SK-N-SH (cell line): ENCODE results near the gene TYK2. TPM values are rescaled to one million over a fixed set of nuclear protein-coding genes. Genes with fewer than 3 reads are reported as not detected.

Source experiments
- CTCF ChIA-PET: fragments of 300-600, 350-600 bp; formaldehyde crosslinking; extraction: SDS; loops from one replicate; lab custom pipeline; 2021; lab: Yijun Ruan, JAX
- POLR2A ChIA-PET: fragments of 350-600 bp; sonication (Branson Sonifier 250); formaldehyde crosslinking; extraction: SDS; loops from one replicate; lab custom pipeline; 2020; ENCODE audit warnings: antibody characterized with exemption, inconsistent platforms; lab: Yijun Ruan, JAX
- DNase-seq: peaks from one replicate; pipeline ENCODE4 v3.0.0; 2012
- H2AFZ ChIP-seq: fragments of 200-600 bp; sonication (generic); 2 replicates; pipeline ENCODE4 v1.8.1; 2016; ENCODE audit warnings: antibody characterized with exemption, mild to moderate bottlenecking, low read depth
- H3F3A ChIP-seq: fragments of 200-600 bp; sonication (generic); replicated peaks from 2 replicates; pipeline ENCODE3; 2016; ENCODE audit warnings: antibody characterized with exemption, mild to moderate bottlenecking; ENCODE audit not compliant: insufficient read depth
- H3K27ac ChIP-seq, 2 experiments: fragments of 200-500 bp in 1 of 2; fragments of 200-600 bp in 1 of 2; sonication (Bioruptor generic) in 1 of 2; sonication (generic), shearing (Covaris generic) in 1 of 2; 2 replicates each; pipeline versions ENCODE4 v1.5.1 to v1.6.1; 2014 to 2016; ENCODE audit warnings: low read depth in 2 of 2, inconsistent platforms in 1 of 2, low read length in 1 of 2, mild to moderate bottlenecking in 1 of 2, mixed read lengths in 1 of 2
- H3K27me3 ChIP-seq: fragments of 200-600 bp; sonication (generic), shearing (Covaris generic); 2 replicates; pipeline ENCODE4 v1.6.1; 2016; ENCODE audit warnings: mixed run types; ENCODE audit not compliant: insufficient read depth
- H3K36me3 ChIP-seq, 2 experiments: fragments of 200-500 bp in 1 of 2; fragments of 200-600 bp in 1 of 2; sonication (Bioruptor generic) in 1 of 2; sonication (generic) in 1 of 2; replicated peaks in 1 of 2; 2 replicates each; pipeline versions ENCODE3 to v1.5.1; 2014 to 2016; ENCODE audit warnings: low read length in 1 of 2, mild to moderate bottlenecking in 1 of 2; ENCODE audit not compliant: insufficient read depth in 2 of 2, control insufficient read depth in 1 of 2
- H3K4me1 ChIP-seq, 2 experiments: fragments of 200-500 bp in 1 of 2; fragments of 200-600 bp in 1 of 2; sonication (Bioruptor generic) in 1 of 2; sonication (generic), shearing (Covaris generic) in 1 of 2; 2 replicates each; pipeline versions ENCODE4 v1.5.1 to v1.6.1; 2014 to 2016; ENCODE audit warnings: low read depth in 1 of 2, low read length in 1 of 2, mixed run types in 1 of 2; ENCODE audit not compliant: insufficient read depth in 2 of 2, control insufficient read depth in 1 of 2
- H3K4me2 ChIP-seq: fragments of 200-600 bp; sonication (generic), shearing (Covaris generic); 2 replicates; pipeline ENCODE4 v1.6.1; 2017; ENCODE audit warnings: mixed run types
- H3K4me3 ChIP-seq, 2 experiments: fragments of 200-500 bp in 1 of 2; fragments of 200-600 bp in 1 of 2; sonication (Bioruptor generic) in 1 of 2; sonication (generic), shearing (Covaris generic) in 1 of 2; 2 replicates each; pipeline versions ENCODE4 v1.5.1 to v1.8.1; 2014 to 2016; ENCODE audit warnings: low read depth in 2 of 2, inconsistent platforms in 1 of 2, low read length in 1 of 2, mild to moderate bottlenecking in 1 of 2, mixed read lengths in 1 of 2, moderate library complexity in 1 of 2
- H3K79me2 ChIP-seq: fragments of 200-600 bp; sonication (generic); 2 replicates; pipeline ENCODE4 v1.8.1; 2017; ENCODE audit warnings: mild to moderate bottlenecking; ENCODE audit not compliant: insufficient read depth
- H3K9ac ChIP-seq: fragments of 200-600 bp; sonication (generic); 2 replicates; pipeline ENCODE4 v1.6.1; 2017; ENCODE audit warnings: mixed run types
- H3K9me2 ChIP-seq: fragments of 200-600 bp; sonication (generic); 2 replicates; pipeline ENCODE4 v1.6.1; 2017; ENCODE audit warnings: mixed run types
- H3K9me3 ChIP-seq: fragments of 200-600 bp; sonication (generic); 2 replicates; pipeline ENCODE4 v1.6.1; 2017; ENCODE audit warnings: mixed run types, mild to moderate bottlenecking, moderate library complexity
- H4K20me1 ChIP-seq: fragments of 200-600 bp; sonication (generic); 2 replicates; pipeline ENCODE4 v1.6.1; 2017; ENCODE audit warnings: mild to moderate bottlenecking, mixed run types; ENCODE audit not compliant: insufficient read depth
- EZH2phosphoT487 ChIP-seq: fragments of 200-600 bp; sonication (generic); IDR thresholded peaks from 2 replicates; pipeline ENCODE4 v1.6.1; 2017; ENCODE audit warnings: low read depth, mixed run types, mild to moderate bottlenecking, antibody characterized with exemption, moderate library complexity, borderline replicate concordance
- FOSL2 ChIP-seq: IDR thresholded peaks from 2 replicates; pipeline ENCODE4 v1.4.0; 2012; ENCODE audit warnings: low read depth, mild to moderate bottlenecking, moderate library complexity, borderline replicate concordance
- FOXM1 ChIP-seq: IDR thresholded peaks from 2 replicates; pipeline ENCODE4 v1.4.0; 2012; ENCODE audit warnings: low read depth, mild to moderate bottlenecking
- GABPA ChIP-seq: IDR thresholded peaks from 2 replicates; pipeline ENCODE4 v1.4.0; 2012; ENCODE audit warnings: low read depth, mild to moderate bottlenecking
- IRF3 ChIP-seq: fragments of 150-350 bp; IDR thresholded peaks from 2 replicates; pipeline ENCODE4 v1.6.1; 2016; ENCODE audit warnings: mild to moderate bottlenecking, low read depth, low read length
- MAX ChIP-seq: IDR thresholded peaks from 2 replicates; pipeline ENCODE4 v1.4.0; 2012; ENCODE audit warnings: low read depth
- MXI1 ChIP-seq: IDR thresholded peaks from 2 replicates; pipeline ENCODE4 v1.6.1; 2012; ENCODE audit warnings: mild to moderate bottlenecking, low read depth, low read length, improper control_type of control experiment
- NRF1 ChIP-seq: IDR thresholded peaks from 2 replicates; pipeline ENCODE4 v1.6.1; 2012; ENCODE audit warnings: low read depth, mild to moderate bottlenecking, low read length
- POLR2AphosphoS5 ChIP-seq: IDR thresholded peaks from 2 replicates; pipeline ENCODE4 v1.6.1; 2012; ENCODE audit warnings: low read depth, low read length
- RAD21 ChIP-seq: IDR thresholded peaks from 2 replicates; pipeline ENCODE4 v1.6.1; 2012; ENCODE audit warnings: mild to moderate bottlenecking, low read length
- RXRA ChIP-seq: IDR thresholded peaks from 2 replicates; pipeline ENCODE4 v1.4.0; 2012; ENCODE audit warnings: low read depth, mild to moderate bottlenecking, borderline replicate concordance
- TAF1 ChIP-seq: IDR thresholded peaks from 2 replicates; pipeline ENCODE4 v1.6.1; 2012; ENCODE audit warnings: low read depth, mild to moderate bottlenecking, low read length, moderate library complexity, borderline replicate concordance
- ZBTB33 ChIP-seq: IDR thresholded peaks from 2 replicates; pipeline ENCODE4 v1.4.0; 2012; ENCODE audit warnings: low read depth, borderline replicate concordance
- WGBS: methylation state at CpG from one replicate; pipeline ENCODE4 v1.1.6; 2017; ENCODE audit warnings: low lambda C conversion rate; 5-methylcytosine and 5-hydroxymethylcytosine counted together
- polyA plus RNA-seq, 3 experiments: library from polyadenylated mRNA; depleted of rRNA; stranded (reverse); fragments of >200 nt; gene quantifications; 2 replicates each; pipeline ENCODE4 v1.2.3, GENCODE V29; 2012
- TF ChIP-seq, protein P1 (sequence below): fragments of 200-600 bp; sonication (generic); IDR thresholded peaks from 2 replicates; pipeline ENCODE4 v1.6.1; 2017; ENCODE audit warnings: antibody characterized with exemption, mild to moderate bottlenecking, moderate library complexity

Gene TYK2
- polyA plus RNA-seq, 1 of the 3 experiments (the other 2 are of a cell fraction): 44.6 TPM

DNA sequence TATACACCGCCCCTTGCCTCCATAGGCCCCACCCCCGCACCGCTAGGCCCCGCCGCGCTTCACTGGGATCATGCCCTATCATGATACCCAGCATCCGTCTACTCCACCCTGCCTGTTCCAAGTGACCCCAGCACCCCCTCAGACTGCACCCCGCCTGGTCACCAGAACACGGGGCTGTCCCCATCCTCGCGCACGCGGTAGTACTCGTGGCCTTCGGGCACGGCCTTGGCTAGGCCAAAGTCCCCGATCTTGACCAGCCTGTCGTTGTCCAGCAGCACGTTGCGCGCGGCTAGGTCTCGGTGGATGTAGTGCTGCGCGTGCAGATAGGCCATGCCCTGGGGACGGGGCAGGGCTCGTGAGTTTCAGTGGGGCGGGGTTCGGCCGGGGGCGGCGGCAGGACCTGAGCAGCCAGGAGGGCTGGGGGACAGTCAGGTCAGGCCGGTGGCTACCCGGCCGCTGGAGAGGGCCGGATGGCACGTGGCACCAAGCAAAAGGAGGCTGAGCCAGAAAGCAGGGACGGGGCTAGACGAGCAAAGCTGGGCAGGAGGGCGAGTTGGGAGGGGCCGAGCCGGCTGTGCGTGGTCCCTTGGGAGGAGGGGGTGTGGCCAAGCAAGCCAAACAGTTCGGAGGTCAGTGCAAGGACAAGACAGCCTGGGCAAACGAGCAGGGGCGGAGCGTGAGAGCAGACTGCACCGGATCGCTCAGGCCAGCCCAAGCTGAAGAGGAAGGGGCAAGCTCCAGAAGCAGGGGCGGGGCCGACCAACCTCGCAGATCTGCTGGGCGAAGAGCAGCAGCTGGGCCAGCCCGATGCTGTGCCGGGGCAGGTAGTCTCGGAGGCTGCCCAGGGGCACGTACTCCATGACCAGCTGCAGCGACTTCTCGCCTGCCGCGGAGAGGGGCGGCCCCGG is 27.4 kb downstream of the TYK2 start (continued):
- TF ChIP-seq ZBTB33 (no peak), RXRA (no peak), EZH2phosphoT487 (no peak), GABPA (no peak)

DNA sequence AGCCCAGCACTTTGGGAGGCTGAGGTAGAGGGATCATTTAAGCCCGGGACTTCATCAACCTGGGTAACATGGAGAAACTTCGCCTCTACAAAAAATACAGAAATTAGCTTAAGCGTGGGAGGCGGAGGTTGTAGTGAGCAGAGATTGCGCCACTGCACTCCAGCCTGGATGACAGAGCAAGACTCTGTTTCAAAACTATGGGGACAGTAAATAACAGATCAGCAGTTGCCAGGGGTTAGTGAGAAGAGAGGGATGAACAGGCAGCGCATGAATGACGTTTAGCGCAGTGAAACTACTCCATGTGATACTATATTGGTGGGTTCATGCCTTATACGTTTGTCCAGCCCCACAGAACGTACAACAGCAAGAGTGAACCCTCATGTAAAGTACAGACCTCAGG is 33.9 kb downstream of the TYK2 start:
- H3K4me1 ChIP-seq: no peaks in the 10 kb centered on the region
- H3K4me3 ChIP-seq: no peak overlapping the region
- no peak overlapping the region for H3K27ac ChIP-seq
- CTCF ChIA-PET: interaction anchor here (0.6 to 2.1 kb wide), 2 partner anchors 21 to 43 kb away, joined by 3 to 8 read pairs; no protein-coding TSS in a partner anchor
- H4K20me1 ChIP-seq: no peaks in the 10 kb centered on the region
- H3K36me3 ChIP-seq: peaks cover 0 to 2% of the 10 kb centered on the region in 2 experiments
- no peaks in the 10 kb centered on the region for H3K9me2 ChIP-seq
- POLR2A ChIA-PET: no interaction called here
- no peaks in the 10 kb centered on the region for H3K27me3 ChIP-seq
- no peaks in the 10 kb centered on the region for H3K9me3 ChIP-seq
- no peak overlapping the region for H3K4me2 ChIP-seq
- H3K9ac ChIP-seq: no peak overlapping the region
- TF ChIP-seq EZH2phosphoT487: no peak
- TF ChIP-seq, protein P1, sequence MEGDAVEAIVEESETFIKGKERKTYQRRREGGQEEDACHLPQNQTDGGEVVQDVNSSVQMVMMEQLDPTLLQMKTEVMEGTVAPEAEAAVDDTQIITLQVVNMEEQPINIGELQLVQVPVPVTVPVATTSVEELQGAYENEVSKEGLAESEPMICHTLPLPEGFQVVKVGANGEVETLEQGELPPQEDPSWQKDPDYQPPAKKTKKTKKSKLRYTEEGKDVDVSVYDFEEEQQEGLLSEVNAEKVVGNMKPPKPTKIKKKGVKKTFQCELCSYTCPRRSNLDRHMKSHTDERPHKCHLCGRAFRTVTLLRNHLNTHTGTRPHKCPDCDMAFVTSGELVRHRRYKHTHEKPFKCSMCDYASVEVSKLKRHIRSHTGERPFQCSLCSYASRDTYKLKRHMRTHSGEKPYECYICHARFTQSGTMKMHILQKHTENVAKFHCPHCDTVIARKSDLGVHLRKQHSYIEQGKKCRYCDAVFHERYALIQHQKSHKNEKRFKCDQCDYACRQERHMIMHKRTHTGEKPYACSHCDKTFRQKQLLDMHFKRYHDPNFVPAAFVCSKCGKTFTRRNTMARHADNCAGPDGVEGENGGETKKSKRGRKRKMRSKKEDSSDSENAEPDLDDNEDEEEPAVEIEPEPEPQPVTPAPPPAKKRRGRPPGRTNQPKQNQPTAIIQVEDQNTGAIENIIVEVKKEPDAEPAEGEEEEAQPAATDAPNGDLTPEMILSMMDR: no peak
- TF ChIP-seq FOXM1: no peak
- TF ChIP-seq MXI1: no peak
- WGBS: 47% methylated on average over 10 of the region's 10 CpGs
- H3K79me2 ChIP-seq: no peaks in the 10 kb centered on the region
- no peaks in the 10 kb centered on the region for H3F3A ChIP-seq
- H2AFZ ChIP-seq: no peak overlapping the region
- DNase-seq: no peak

DNA sequence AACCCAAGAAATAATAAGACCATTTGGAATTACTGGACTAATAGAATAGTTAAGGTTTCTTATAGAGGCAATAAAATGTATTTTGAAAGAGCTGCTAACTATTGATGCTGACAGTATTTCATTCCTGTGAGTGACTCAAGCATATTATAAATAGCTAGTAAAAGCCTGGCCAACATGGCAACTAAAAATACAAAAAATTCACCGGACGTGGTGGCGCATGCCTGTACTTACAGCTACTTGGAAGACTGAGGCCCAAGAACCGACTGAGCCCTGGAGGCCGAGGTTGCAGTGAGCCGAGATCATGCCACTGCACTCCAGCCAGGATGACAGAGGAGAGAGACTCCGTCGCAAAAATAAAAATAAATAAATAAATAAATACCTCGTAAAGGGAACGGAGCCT is 35.6 kb downstream of the TYK2 start:
- H2AFZ ChIP-seq: no peak overlapping the region
- no peak overlapping the region for H3K4me2 ChIP-seq
- DNase-seq: no peak
- H4K20me1 ChIP-seq: no peaks in the 10 kb centered on the region
- CTCF ChIA-PET: interaction anchor here (1.2 to 2.1 kb wide), 4 partner anchors 12 to 86 kb away, joined by 3 to 8 read pairs (median 5); partner anchors contain the start of gene RAVER1
- WGBS: 79% methylated on average over 10 of the region's 10 CpGs
- H3K9me2 ChIP-seq: no peaks in the 10 kb centered on the region
- POLR2A ChIA-PET: no interaction called here
- H3K9me3 ChIP-seq: no peaks in the 10 kb centered on the region
- H3K27me3 ChIP-seq: no peaks in the 10 kb centered on the region
- H3K9ac ChIP-seq: no peak overlapping the region
- H3F3A ChIP-seq: no peaks in the 10 kb centered on the region
- H3K79me2 ChIP-seq: no peaks in the 10 kb centered on the region
- H3K4me3 ChIP-seq: no peak overlapping the region
- H3K27ac ChIP-seq: no peak overlapping the region
- H3K36me3 ChIP-seq: no peaks in the 10 kb centered on the region
- no peaks in the 10 kb centered on the region for H3K4me1 ChIP-seq
- TF ChIP-seq TAF1: no peak
- no peak for TF ChIP-seq NRF1
- TF ChIP-seq MAX: no peak
- no peak for TF ChIP-seq POLR2AphosphoS5
- TF ChIP-seq FOSL2: peak; percentile 7; the same call in 1 of the 2 replicates
- TF ChIP-seq ZBTB33: no peak
- no peak for TF ChIP-seq RAD21
- TF ChIP-seq IRF3: no peak
